Astrocyte (in vitro differentiated cells and primary cell): Measurements from ENCODE around the gene EDIL3. TPM values are rescaled to one million over a fixed set of nuclear protein-coding genes. Genes with fewer than 3 reads are reported as not detected.
A peak's percentile ranks its signal among the peaks of the same experiment; 100 is the strongest.

ENCODE experiments used
- DNase-seq: peaks from one replicate; pipeline ENCODE4 v3.0.0-alpha.2; 2010; ENCODE audit warnings: low read depth
- FAIRE-seq: peaks from 2 replicates; lab custom pipeline; 2011; peaks lifted over from hg19 to GRCh38; lab: Jason Lieb, UNC
- H2AFZ ChIP-seq: 2 replicates; pipeline ENCODE4 v1.6.0; 2012; ENCODE audit warnings: low read depth, low read length, inconsistent platforms
- H3K27ac ChIP-seq: 2 replicates; pipeline ENCODE4 v1.5.1; 2011; ENCODE audit warnings: low read depth, low read length, inconsistent platforms
- H3K27me3 ChIP-seq: 2 replicates; pipeline ENCODE4 v1.6.0; 2011; ENCODE audit warnings: low read length, inconsistent platforms; ENCODE audit not compliant: insufficient read depth
- H3K36me3 ChIP-seq: 2 replicates; pipeline ENCODE4 v1.5.1; 2011; ENCODE audit warnings: low read length, inconsistent platforms; ENCODE audit not compliant: insufficient read depth
- H3K4me1 ChIP-seq: 2 replicates; pipeline ENCODE4 v1.5.1; 2011; ENCODE audit warnings: low read length, inconsistent platforms; ENCODE audit not compliant: insufficient read depth
- H3K4me2 ChIP-seq: 2 replicates; pipeline ENCODE4 v1.6.0; 2012; ENCODE audit warnings: low read length, inconsistent platforms
- H3K4me3 ChIP-seq: 2 replicates; pipeline ENCODE4 v1.5.1; 2011; ENCODE audit warnings: low read depth, mild to moderate bottlenecking, low read length, inconsistent platforms; ENCODE audit not compliant: insufficient read depth
- H3K79me2 ChIP-seq: 2 replicates; pipeline ENCODE4 v1.6.0; 2012; ENCODE audit warnings: mild to moderate bottlenecking, low read length, inconsistent platforms; ENCODE audit not compliant: insufficient read depth
- H3K9ac ChIP-seq: 2 replicates; pipeline ENCODE4 v1.6.0; 2012; ENCODE audit warnings: mild to moderate bottlenecking, low read length, inconsistent platforms
- H3K9me3 ChIP-seq: 2 replicates; pipeline ENCODE4 v1.5.1; 2012; ENCODE audit warnings: low read depth, mild to moderate bottlenecking, low read length, inconsistent platforms; ENCODE audit not compliant: insufficient read depth
- H4K20me1 ChIP-seq: 2 replicates; pipeline ENCODE4 v1.6.0; 2012; ENCODE audit warnings: low read length, inconsistent platforms; ENCODE audit not compliant: insufficient read depth
- H3K27ac Mint-ChIP-seq: one replicate; pipeline ENCODE4 v1.8.0; 2021; ENCODE audit warnings: mild to moderate bottlenecking, mixed read lengths; ENCODE audit not compliant: unreplicated experiment
- H3K27me3 Mint-ChIP-seq: one replicate; pipeline ENCODE4 v1.8.0; 2021; ENCODE audit warnings: low read depth, mixed read lengths; ENCODE audit not compliant: unreplicated experiment
- H3K36me3 Mint-ChIP-seq: one replicate; pipeline ENCODE4 v1.8.0; 2021; ENCODE audit warnings: low read depth, mixed read lengths; ENCODE audit not compliant: unreplicated experiment
- H3K4me1 Mint-ChIP-seq: one replicate; pipeline ENCODE4 v1.8.0; 2021; ENCODE audit warnings: low read depth, mixed read lengths; ENCODE audit not compliant: unreplicated experiment
- H3K4me3 Mint-ChIP-seq: one replicate; pipeline ENCODE4 v1.8.0; 2021; ENCODE audit warnings: mild to moderate bottlenecking, moderate library complexity, mixed read lengths; ENCODE audit not compliant: unreplicated experiment
- H3K9me3 Mint-ChIP-seq: one replicate; pipeline ENCODE4 v1.8.0; 2021; ENCODE audit warnings: mild to moderate bottlenecking, mixed read lengths; ENCODE audit not compliant: unreplicated experiment
- CTCF ChIP-seq: IDR thresholded peaks from 2 replicates; pipeline ENCODE4 v1.5.1; 2011; ENCODE audit warnings: low read depth, mild to moderate bottlenecking, inconsistent platforms, low read length, moderate library complexity; ENCODE audit not compliant: insufficient read depth
- EZH2 ChIP-seq: IDR thresholded peaks from 2 replicates; pipeline ENCODE4 v1.6.1; 2012; ENCODE audit warnings: mild to moderate bottlenecking, low read length, inconsistent platforms; ENCODE audit not compliant: insufficient read depth
- total RNA-seq: library from RNA; stranded (reverse); gene quantifications from 2 replicates; pipeline ENCODE4 v1.2.1, GENCODE V29; 2021

Gene EDIL3
- total RNA-seq, 1 donor from 2014 or later = 226 TPM

DNA sequence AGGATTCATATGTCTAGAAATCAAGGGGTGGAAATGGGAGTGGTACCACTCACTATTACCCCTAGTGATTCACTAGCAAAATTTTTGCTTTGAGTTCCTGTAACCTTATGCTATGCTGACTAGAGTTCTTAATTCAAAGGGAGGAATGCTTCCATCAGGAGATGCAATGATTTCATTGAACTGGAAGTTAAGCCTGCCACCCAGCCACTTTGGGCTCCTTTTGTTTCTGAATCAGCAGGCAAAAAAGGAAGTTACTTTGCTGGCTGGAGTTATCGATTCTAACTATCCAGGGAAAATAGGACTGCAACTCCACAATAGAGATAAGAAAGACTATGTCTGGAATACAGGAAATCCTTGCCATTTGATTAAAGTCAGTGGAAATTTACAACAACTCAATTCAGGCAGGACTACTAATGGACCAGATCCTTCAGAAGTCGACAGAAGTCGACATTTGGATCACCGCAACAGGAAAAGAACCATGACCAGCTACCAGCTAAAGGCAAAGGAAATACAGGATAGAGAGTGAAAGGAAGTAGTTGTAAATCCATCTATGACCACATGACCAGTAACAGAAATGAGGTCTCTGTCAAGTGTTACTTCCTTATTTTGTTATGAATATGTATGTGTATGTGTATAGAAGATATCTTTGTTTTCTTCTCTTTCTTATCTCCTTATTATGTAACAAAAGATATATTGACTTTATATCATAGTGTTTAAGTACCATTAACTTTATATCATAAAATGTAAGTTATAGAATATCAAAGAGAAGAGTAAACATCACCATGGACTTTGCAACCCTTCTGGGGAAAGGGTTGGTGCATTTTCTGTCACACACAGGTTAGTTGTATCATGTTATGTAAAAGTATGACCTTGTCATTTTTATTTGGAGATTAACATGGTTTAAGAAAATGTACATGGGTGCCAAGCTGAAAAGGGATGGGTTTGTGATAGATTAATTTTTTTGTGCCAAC lies 465.3 kb downstream of the EDIL3 start:
- Histone ChIP-seq H3K4me3 (no peak overlapping the region), H2AFZ (peak overlapping the region; percentile 18), H3K27me3 (no peaks in the 10 kb centered on the region), H3K4me1 (peaks cover 20% of the 10 kb centered on the region), H3K27ac (peak overlapping the region; percentile 65), H3K79me2 (no peaks in the 10 kb centered on the region), H3K4me2 (peak overlapping the region; percentile 29), H3K9ac (peak overlapping the region; percentile 11), H3K36me3 (no peaks in the 10 kb centered on the region), H4K20me1 (no peaks in the 10 kb centered on the region), H3K9me3 (no peaks in the 10 kb centered on the region)
- Mint-ChIP-seq H3K27me3 (no peaks in the 10 kb centered on the region), H3K9me3 (no peaks in the 10 kb centered on the region), H3K4me3 (no peak overlapping the region), H3K27ac (peak overlapping the region; percentile 97), H3K4me1 (peaks cover 65% of the 10 kb centered on the region), H3K36me3 (no peaks in the 10 kb centered on the region)
- FAIRE-seq (peak; percentile 64), DNase-seq (peak; percentile 87)
- TF ChIP-seq EZH2 (no peak), CTCF (no peak)

GRCh38 chr5:83917261-83917908 lies 467.3 kb downstream of the EDIL3 start:
- peaks cover 13% of the 10 kb centered on the region for H3K4me1 ChIP-seq
- H3K9me3 Mint-ChIP-seq = no peaks in the 10 kb centered on the region
- no peaks in the 10 kb centered on the region for H3K36me3 Mint-ChIP-seq
- no peak overlapping the region for H2AFZ ChIP-seq
- H3K9ac ChIP-seq = no peak overlapping the region
- H3K27ac ChIP-seq = no peak overlapping the region
- H3K36me3 ChIP-seq = no peaks in the 10 kb centered on the region
- no peaks in the 10 kb centered on the region for H3K27me3 ChIP-seq
- no peaks in the 10 kb centered on the region for H4K20me1 ChIP-seq
- no peak overlapping the region for H3K4me3 Mint-ChIP-seq
- no peaks in the 10 kb centered on the region for H3K27me3 Mint-ChIP-seq
- no peaks in the 10 kb centered on the region for H3K9me3 ChIP-seq
- peaks cover 57% of the 10 kb centered on the region for H3K4me1 Mint-ChIP-seq
- FAIRE-seq (no peak), DNase-seq (no peak)
- no peaks in the 10 kb centered on the region for H3K79me2 ChIP-seq
- no peak overlapping the region for H3K27ac Mint-ChIP-seq
- no peak overlapping the region for H3K4me3 ChIP-seq
- no peak for TF ChIP-seq CTCF
- no peak for TF ChIP-seq EZH2
- no peak overlapping the region for H3K4me2 ChIP-seq
